Measurements from ENCODE around the gene DACH1.

DNA sequence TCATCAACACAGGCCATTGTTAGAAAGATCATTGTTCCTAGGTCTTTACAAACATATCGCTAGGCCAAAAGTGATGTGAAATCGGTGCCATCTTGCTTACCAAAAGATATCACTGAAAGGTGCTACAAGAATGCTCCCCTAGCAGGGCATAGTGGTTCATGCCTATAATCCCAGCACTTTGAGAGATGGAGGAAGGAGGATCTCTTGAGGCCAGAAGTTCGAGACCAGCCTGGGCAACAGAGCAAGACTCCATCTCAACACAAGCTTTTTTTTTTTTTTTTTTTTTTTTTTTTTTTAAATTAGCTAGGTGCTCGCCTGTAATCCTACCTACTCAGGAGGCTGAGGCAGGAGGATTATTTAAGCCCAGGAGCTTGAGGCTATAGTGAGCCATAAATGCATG, 92.1 kb downstream of the DACH1 start:
- TF ChIP-seq, protein P1, sequence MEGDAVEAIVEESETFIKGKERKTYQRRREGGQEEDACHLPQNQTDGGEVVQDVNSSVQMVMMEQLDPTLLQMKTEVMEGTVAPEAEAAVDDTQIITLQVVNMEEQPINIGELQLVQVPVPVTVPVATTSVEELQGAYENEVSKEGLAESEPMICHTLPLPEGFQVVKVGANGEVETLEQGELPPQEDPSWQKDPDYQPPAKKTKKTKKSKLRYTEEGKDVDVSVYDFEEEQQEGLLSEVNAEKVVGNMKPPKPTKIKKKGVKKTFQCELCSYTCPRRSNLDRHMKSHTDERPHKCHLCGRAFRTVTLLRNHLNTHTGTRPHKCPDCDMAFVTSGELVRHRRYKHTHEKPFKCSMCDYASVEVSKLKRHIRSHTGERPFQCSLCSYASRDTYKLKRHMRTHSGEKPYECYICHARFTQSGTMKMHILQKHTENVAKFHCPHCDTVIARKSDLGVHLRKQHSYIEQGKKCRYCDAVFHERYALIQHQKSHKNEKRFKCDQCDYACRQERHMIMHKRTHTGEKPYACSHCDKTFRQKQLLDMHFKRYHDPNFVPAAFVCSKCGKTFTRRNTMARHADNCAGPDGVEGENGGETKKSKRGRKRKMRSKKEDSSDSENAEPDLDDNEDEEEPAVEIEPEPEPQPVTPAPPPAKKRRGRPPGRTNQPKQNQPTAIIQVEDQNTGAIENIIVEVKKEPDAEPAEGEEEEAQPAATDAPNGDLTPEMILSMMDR (IDR thresholded peaks at IDR 0.05), result no peak
- no peak for TF ChIP-seq POLR2A (IDR thresholded peaks at IDR 0.05)

Data from lower leg skin (tissue), 3 donors.